SIG-M5 treated with dmso at 0.1 percent for 504 hours (cell line): ENCODE results near the gene SCPEP1.

Experiments
- DNase-seq: peaks from one replicate; lab custom pipeline; 2025; ENCODE audit not compliant: unreplicated experiment; lab: John Stamatoyannopoulos, UW

SCPEP1 gene

GRCh38 chr17:57034807-57035754 is 57.1 kb downstream of the SCPEP1 start:
- no peak for DNase-seq

- no peak for DNase-seq
Observed at GRCh38 chr17:57035971-57036481, 58.1 kb downstream of the SCPEP1 start.

- DNase-seq: no peak
Observed at GRCh38 chr17:57037411-57037810, 59.5 kb downstream of the SCPEP1 start.

- no peak for DNase-seq
Observed at GRCh38 chr17:57038486-57038885, 60.6 kb downstream of the SCPEP1 start.

DNA sequence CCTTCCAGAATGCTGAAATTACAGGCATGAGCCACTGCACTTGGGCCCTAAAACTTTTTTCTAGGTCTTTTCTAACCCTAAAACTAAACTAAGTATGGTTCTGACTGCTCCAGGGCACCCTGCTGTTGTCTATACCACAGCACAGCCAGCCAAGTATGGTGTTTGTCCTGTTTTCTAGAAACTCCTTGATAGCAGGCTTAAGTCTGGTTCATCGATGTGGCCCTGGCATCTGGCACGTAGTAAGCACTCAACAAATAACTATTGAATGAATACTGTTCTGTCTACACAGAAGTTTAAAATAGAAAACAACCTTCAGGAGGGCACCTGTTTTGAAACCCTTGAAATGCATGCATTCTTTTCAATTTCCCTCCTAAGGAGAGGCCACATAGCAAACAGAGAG is 62.6 kb downstream of the SCPEP1 start:
- no peak for DNase-seq

DNA sequence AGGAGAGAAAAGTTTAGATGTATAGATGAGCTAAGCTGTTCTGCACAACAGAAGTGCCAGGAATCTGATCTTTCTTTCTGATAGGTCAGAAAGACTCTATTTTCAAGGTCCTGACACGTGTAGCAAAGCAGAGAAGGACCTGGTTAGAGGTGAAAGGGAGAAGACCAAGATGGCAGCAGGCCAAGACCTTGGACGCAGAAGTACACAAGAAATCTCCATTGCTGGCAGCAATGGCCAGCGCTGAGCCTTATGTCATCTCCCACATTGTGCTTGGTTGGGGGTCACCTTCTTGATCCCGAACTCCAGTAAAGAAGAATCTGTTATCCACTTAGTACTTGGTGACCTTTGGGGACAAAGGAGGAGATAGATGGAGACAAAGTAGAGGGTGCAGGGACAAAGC is 65.3 kb downstream of the SCPEP1 start:
- DNase-seq: no peak

DNA sequence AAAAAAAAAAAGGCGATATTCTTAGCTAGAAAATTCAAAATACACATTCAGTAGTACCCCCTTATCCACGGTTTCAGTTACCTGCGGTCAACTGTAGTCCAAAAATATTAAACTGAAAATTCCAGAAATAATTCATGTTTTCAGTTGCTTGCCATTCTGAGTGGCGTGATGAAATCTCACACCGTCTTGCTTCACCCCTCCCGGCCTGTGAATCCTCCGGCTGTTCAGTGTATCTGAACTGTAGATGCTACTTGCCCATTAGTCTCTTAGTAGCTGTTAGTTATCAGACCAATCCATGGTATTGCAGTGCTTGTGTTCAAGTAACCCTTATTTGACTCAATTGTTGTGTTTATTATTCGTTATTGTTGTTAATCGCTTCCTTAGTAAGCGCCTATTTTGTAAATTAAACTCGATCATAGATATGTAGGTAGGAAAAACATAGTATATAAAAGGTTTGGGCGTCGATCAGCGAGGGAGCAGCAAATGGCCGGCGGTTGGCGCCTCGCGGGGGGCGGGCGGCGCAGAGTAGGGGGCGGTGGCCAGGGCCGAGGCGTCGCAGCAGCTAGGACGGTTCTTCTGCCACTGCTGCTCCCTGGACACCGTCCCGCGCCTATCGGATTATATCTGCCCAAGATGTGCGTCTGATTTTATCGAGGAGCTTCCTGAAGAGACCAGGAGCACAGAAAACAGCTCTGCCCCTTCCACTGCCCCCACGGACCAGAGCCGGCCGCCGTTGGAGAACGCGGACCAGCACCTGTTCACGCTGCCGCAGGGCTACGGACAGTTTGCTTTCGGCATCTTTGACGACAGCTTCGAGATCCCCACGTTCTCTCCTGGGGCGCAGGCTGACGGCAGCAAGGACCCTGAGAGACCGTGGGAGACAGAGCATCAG is 67.3 kb downstream of the SCPEP1 start:
- DNase-seq: no peak

DNA sequence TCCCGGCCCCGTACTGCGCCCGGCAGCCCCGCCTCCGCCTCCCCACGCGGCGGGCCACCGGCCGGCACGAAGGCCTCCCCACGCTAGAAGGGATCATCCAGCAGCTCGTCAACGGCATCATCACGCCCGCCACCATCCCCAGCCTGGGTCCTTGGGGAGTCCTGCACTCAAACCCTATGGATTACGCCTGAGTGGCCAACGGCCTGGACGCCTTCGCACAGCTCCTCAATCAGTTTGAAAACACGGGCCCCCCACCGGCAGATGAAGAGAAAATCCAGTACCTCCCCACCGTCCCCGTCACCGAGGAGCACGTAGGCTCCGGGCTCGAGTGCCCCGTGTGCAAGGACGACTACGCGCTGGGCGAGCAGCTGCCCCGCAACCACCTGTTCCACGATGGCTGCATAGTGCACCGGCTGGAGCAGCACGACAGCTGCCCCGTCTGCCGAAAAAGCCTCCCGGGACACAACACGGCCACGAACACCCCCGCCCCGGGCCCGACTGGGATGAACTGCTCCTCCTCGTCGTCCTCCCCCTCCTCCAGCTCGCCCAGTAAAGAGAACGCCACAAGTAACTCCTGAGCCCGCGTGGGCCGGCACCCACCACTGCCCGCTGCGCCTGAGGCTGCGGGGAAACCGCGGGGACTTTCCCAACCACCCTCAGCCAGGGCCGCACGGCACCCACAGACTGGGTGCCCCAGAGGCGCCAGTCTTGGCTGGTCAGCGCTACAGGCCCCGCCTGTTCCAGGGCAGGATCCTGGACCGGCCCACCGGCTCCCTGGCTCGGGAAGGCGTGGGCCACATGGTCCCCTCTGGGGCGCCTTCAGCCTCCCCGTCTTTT is 68.2 kb downstream of the SCPEP1 start:
- no peak for DNase-seq

- no peak for DNase-seq
Observed at GRCh38 chr17:57046749-57047148, 68.8 kb downstream of the SCPEP1 start.

- no peak for DNase-seq
Observed at GRCh38 chr17:57048096-57048495, 70.2 kb downstream of the SCPEP1 start.

GRCh38 chr17:57050306-57050705 is 72.4 kb downstream of the SCPEP1 start:
- DNase-seq: no peak

DNA sequence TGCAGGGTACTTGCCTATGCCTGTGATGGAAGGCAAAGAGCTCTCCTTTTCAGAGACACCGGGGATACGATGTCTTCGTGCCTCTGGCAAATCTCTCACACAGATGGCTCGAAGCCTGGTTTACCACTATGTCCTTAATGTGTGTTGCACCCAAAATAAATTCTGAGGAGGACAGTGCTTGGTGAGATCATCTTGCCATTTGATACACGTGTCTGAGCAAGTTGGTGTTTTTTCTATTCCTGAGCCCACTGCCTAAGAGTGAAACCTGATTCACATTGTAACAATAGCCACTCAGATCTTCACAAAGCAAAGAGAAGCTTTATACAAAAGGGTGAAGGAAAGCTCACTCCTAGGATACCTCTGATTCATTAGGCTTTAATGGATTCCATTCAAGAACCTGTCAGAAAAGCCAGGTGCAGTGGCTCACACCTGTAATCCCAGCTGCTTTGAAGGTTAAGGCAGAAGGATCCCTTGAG is 74.0 kb downstream of the SCPEP1 start:
- DNase-seq: no peak
